GM18873 (cell line): ENCODE results near the gene CNTNAP1.
"Not testable (repeated sequence)": the region's sequence is repeated elsewhere in the genome, so short reads cannot be mapped to it uniquely, and the experiment has no call there.

Experiments
- ATAC-seq: cut with Tn5 transposase; IDR thresholded peaks from one replicate; pipeline ENCODE4 v1.9.1; 2021; ENCODE audit warnings: mild to moderate bottlenecking, moderate library complexity, moderate number of reproducible peaks; ENCODE audit not compliant: unreplicated experiment, low FRiP score

Gene CNTNAP1

GRCh38 chr17:42709561-42709960 lies 27.2 kb downstream of the CNTNAP1 start:
- ATAC-seq: no peak

- ATAC-seq: no peak
Measured at GRCh38 chr17:42720996-42721583, 38.8 kb downstream of the CNTNAP1 start.

- ATAC-seq: no peak
Measured at GRCh38 chr17:42723636-42724035, 41.3 kb downstream of the CNTNAP1 start.

- ATAC-seq: no peak
Measured at GRCh38 chr17:42725143-42725542, 42.8 kb downstream of the CNTNAP1 start.

GRCh38 chr17:42740699-42741098 lies 58.4 kb downstream of the CNTNAP1 start:
- ATAC-seq: no peak

GRCh38 chr17:42742916-42743315 lies 60.6 kb downstream of the CNTNAP1 start:
- not testable (repeated sequence) for ATAC-seq

GRCh38 chr17:42743595-42744282 lies 61.4 kb downstream of the CNTNAP1 start:
- no peak for ATAC-seq

- peak; percentile 15 for ATAC-seq
Measured at GRCh38 chr17:42744283-42744805, 62.0 kb downstream of the CNTNAP1 start.

- ATAC-seq: peak; percentile 70
Measured at GRCh38 chr17:42744806-42745617, 62.7 kb downstream of the CNTNAP1 start, which contains the start of gene EZH1. Gene EZH1, minus strand, starts transcription at chr17:42745040. Its CDS starts 16,099 bp downstream, at chr17:42728941.

- ATAC-seq: no peak
Measured at GRCh38 chr17:42748202-42748907, 66.0 kb downstream of the CNTNAP1 start.

GRCh38 chr17:42748908-42749798 lies 66.8 kb downstream of the CNTNAP1 start:
- ATAC-seq: no peak
